Keratinocyte (primary cell): ENCODE results near the gene IPO8.

Experiments used
- CTCF ChIP-seq, 3 experiments: IDR thresholded peaks in 1 of 3; conservative IDR thresholded peaks in 1 of 3; optimal IDR thresholded peaks in 1 of 3; 2 replicates in 2 of 3; 3 replicates in 1 of 3; pipeline versions ENCODE3 to v1.5.1; 2011; ENCODE audit warnings: low read length in 3 of 3, mild to moderate bottlenecking in 3 of 3, moderate library complexity in 2 of 3, control low read depth in 1 of 3, inconsistent platforms in 1 of 3; ENCODE audit not compliant: insufficient read depth in 2 of 3; ENCODE audit errors: extremely low read depth in 1 of 3
- EZH2 ChIP-seq: IDR thresholded peaks from one replicate; pipeline ENCODE4 v1.6.1; 2012; ENCODE audit warnings: inconsistent platforms, mild to moderate bottlenecking, low read length, moderate library complexity

- TF ChIP-seq CTCF (optimal IDR thresholded peaks at IDR 0.05 in 1 of 3, IDR thresholded peaks at IDR 0.05 in 1 of 3, conservative IDR thresholded peaks at IDR 0.05 in 1 of 3; ENCODE audit: extremely low read depth in 1 of 3, insufficient read depth in 2 of 3, low read length in 3 of 3) (peak in 2 of 3 experiments; percentile 2 to 8), EZH2 (no peak)
Measured at GRCh38 chr12:30694412-30695198, 1.1 kb downstream of the IPO8 start.
